ENCODE measurements around the gene CDCA5.

The CDCA5 gene

DNA sequence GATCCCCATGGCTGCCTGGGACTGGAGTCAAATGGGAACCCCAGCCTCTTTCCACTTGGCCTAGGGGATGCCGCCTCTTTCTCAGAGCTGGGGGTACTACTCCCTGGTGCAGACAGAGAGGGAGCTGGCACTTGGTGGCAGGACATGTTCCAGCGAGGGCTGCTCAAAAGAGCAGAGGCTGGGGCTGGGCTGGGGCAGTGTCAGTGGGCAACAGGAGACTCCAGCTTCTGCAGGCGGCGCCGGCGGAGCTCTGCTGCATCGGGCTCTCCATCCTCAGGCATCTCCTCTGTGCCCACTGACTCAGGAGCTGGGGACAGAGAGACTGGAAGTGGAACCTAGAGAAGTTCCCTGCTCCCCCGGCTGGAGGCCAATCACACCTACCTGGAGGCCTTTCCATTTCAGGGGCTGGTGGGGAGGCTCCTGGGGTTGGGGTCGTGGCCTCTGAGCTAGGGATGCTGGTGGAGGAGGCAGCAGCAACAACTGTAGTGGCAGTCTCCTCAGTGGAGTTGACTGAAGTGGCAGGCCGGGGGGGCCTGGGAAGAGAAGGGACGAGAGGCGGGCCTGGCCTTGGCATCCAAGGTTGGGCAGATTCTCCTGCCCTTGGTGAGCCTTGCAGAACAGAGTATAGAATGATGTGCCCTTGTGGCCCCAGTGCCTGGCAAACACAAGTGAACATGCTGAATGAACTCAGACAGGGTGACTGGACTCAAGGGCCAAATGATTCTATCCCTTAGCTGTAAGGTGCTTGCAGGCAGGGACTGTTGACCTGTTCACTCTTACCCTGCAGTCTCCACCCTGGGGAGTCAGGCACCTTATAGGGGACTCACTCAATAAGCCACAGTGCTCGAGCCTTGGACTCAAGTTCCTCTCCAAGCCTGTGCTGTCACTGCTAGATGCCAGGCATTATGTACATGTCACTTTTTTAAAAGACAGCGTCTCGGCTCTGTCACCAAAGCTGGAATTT, 44.6 kb upstream of the CDCA5 start:
- no peak overlapping the region for H3K9ac ChIP-seq (ENCODE audit: low read length)
- peaks cover 35% of the 10 kb centered on the region for H3K79me1 ChIP-seq (replicated peaks; ENCODE audit: low read length, poor library complexity, severe bottlenecking)
- no peaks in the 10 kb centered on the region for H3K27me3 ChIP-seq (ENCODE audit: control insufficient read depth in 1 of 2, insufficient read depth in 1 of 2, low read length in 2 of 2)
- H2BK5ac ChIP-seq (ENCODE audit: low read depth, low read length, poor library complexity, severe bottlenecking), result no peak overlapping the region
- no peak overlapping the region for H4K8ac ChIP-seq (ENCODE audit: low read length)
- no peak for DNase-seq
- no peak overlapping the region for H3K18ac ChIP-seq (ENCODE audit: low read depth in 1 of 2, low read length in 2 of 2)
- no peak overlapping the region for H2BK15ac ChIP-seq (ENCODE audit: low read depth, poor library complexity, severe bottlenecking)
- H2AFZ ChIP-seq (ENCODE audit: low read depth, low read length), result no peak overlapping the region
- no peak overlapping the region for H3K23ac ChIP-seq (ENCODE audit: low read length in 2 of 2)
- no peak overlapping the region for H4K91ac ChIP-seq (ENCODE audit: low read length)
- H3K4me1 ChIP-seq (ENCODE audit: control insufficient read depth, insufficient read depth, low read depth, low read length), result peaks cover 16% of the 10 kb centered on the region
- peaks cover 77 to 90% of the 10 kb centered on the region in 2 experiments for H3K36me3 ChIP-seq (ENCODE audit: control insufficient read depth in 1 of 2, insufficient read depth in 2 of 2, low read depth in 1 of 2, low read length in 2 of 2)
- no peak overlapping the region for H3K4me3 ChIP-seq (ENCODE audit: insufficient read depth in 1 of 2, low read depth in 1 of 2, low read length in 2 of 2)
- H3K14ac ChIP-seq (ENCODE audit: low read length in 2 of 2), result no peak overlapping the region
- no peak overlapping the region for H3K27ac ChIP-seq (ENCODE audit: low read length, poor library complexity, severe bottlenecking)
- no peak overlapping the region for H2BK120ac ChIP-seq (ENCODE audit: low read depth, low read length)
- H2BK12ac ChIP-seq (ENCODE audit: low read length in 2 of 2), result no peak overlapping the region
- H3K4me2 ChIP-seq (ENCODE audit: low read length, poor library complexity, severe bottlenecking), result no peak overlapping the region
- 93% methylated on average over 15 of the region's 15 CpGs for WGBS
- no peaks in the 10 kb centered on the region for H3K9me3 ChIP-seq (ENCODE audit: control insufficient read depth, low read length)
- H3K4ac ChIP-seq (ENCODE audit: low read depth in 1 of 2, low read length in 2 of 2), result no peak overlapping the region
- no peak overlapping the region for H2AK5ac ChIP-seq (ENCODE audit: low read length, severe bottlenecking)

DNA sequence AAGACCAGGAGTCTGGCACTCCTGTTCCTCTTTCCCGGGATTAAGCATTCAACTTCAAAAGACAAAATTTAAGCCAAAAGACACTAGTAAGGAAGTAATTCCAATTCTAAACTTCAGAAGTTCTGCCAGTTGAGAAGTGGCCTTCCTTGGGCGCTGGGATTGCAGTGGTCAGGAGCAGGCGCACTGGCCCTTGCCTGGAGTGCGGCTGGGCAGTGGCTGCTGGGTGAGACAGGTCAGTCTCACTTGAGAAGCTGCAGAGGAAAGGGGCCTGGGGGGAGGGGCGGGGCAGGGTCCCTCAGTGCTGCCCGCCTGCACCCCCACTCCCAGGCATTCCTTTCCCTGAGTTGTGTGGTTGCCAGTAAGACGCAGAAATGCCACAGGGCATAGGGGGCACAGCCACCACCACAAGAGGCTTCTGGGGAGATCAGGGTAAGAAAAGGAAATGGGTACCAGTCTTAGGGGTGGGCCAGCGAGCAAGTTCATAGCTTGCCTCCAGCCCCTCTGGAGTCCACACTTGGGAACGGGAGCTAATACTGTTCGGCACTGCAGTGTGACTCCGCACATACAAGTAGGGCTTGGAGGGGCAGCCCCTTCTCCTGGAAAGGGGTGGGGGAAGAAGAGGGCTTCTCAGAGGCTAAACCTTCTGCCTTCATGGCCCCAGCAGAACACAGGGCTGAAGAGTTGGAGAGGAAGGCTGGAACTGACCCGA, 43.8 kb upstream of the CDCA5 start:
- no peak overlapping the region for H3K27ac ChIP-seq (ENCODE audit: low read length, poor library complexity, severe bottlenecking)
- H2AK5ac ChIP-seq (ENCODE audit: low read length, severe bottlenecking), result no peak overlapping the region
- no peak overlapping the region for H2BK12ac ChIP-seq (ENCODE audit: low read length in 2 of 2)

GRCh38 chr11:65126624-65127274, 42.9 kb upstream of the CDCA5 start:
- Histone ChIP-seq H3K14ac (ENCODE audit: low read length in 2 of 2) (no peak overlapping the region), H2AK5ac (ENCODE audit: low read length, severe bottlenecking) (no peak overlapping the region), H3K4me3 (ENCODE audit: insufficient read depth in 1 of 2, low read depth in 1 of 2, low read length in 2 of 2) (no peak overlapping the region), H3K4me1 (ENCODE audit: control insufficient read depth, insufficient read depth, low read depth, low read length) (peaks cover 2% of the 10 kb centered on the region), H2BK120ac (ENCODE audit: low read depth, low read length) (no peak overlapping the region), H3K23ac (ENCODE audit: low read length in 2 of 2) (no peak overlapping the region), H3K4me2 (ENCODE audit: low read length, poor library complexity, severe bottlenecking) (no peak overlapping the region), H3K36me3 (ENCODE audit: control insufficient read depth in 1 of 2, insufficient read depth in 2 of 2, low read depth in 1 of 2, low read length in 2 of 2) (peaks cover 65 to 76% of the 10 kb centered on the region in 2 experiments), H2BK12ac (ENCODE audit: low read length in 2 of 2) (no peak overlapping the region), H3K9me3 (ENCODE audit: control insufficient read depth, low read length) (no peaks in the 10 kb centered on the region), H3K4ac (ENCODE audit: low read depth in 1 of 2, low read length in 2 of 2) (no peak overlapping the region), H3K27ac (ENCODE audit: low read length, poor library complexity, severe bottlenecking) (no peak overlapping the region), H3K79me1 (replicated peaks; ENCODE audit: low read length, poor library complexity, severe bottlenecking) (peaks cover 32% of the 10 kb centered on the region), H3K18ac (ENCODE audit: low read depth in 1 of 2, low read length in 2 of 2) (no peak overlapping the region), H4K91ac (ENCODE audit: low read length) (no peak overlapping the region), H3K9ac (ENCODE audit: low read length) (peak overlapping the region; percentile 22), H3K27me3 (ENCODE audit: control insufficient read depth in 1 of 2, insufficient read depth in 1 of 2, low read length in 2 of 2) (no peaks in the 10 kb centered on the region), H4K8ac (ENCODE audit: low read length) (no peak overlapping the region), H2BK5ac (ENCODE audit: low read depth, low read length, poor library complexity, severe bottlenecking) (no peak overlapping the region), H2AFZ (ENCODE audit: low read depth, low read length) (no peak overlapping the region), H2BK15ac (ENCODE audit: low read depth, poor library complexity, severe bottlenecking) (no peak overlapping the region)
- 87% methylated on average over 4 of the region's 6 CpGs for WGBS
- DNase-seq, result no peak

More for the DNA sequence above, 43.8 kb upstream of the CDCA5 start:
- Histone ChIP-seq H3K9me3 (ENCODE audit: control insufficient read depth, low read length) (no peaks in the 10 kb centered on the region), H2AFZ (ENCODE audit: low read depth, low read length) (no peak overlapping the region), H3K4ac (ENCODE audit: low read depth in 1 of 2, low read length in 2 of 2) (no peak overlapping the region), H3K23ac (ENCODE audit: low read length in 2 of 2) (no peak overlapping the region), H2BK15ac (ENCODE audit: low read depth, poor library complexity, severe bottlenecking) (no peak overlapping the region), H3K27me3 (ENCODE audit: control insufficient read depth in 1 of 2, insufficient read depth in 1 of 2, low read length in 2 of 2) (no peaks in the 10 kb centered on the region), H4K8ac (ENCODE audit: low read length) (no peak overlapping the region), H3K18ac (ENCODE audit: low read depth in 1 of 2, low read length in 2 of 2) (no peak overlapping the region), H3K4me1 (ENCODE audit: control insufficient read depth, insufficient read depth, low read depth, low read length) (peaks cover 9% of the 10 kb centered on the region), H3K4me3 (ENCODE audit: insufficient read depth in 1 of 2, low read depth in 1 of 2, low read length in 2 of 2) (no peak overlapping the region), H2BK120ac (ENCODE audit: low read depth, low read length) (no peak overlapping the region), H3K79me1 (replicated peaks; ENCODE audit: low read length, poor library complexity, severe bottlenecking) (peaks cover 35% of the 10 kb centered on the region), H3K4me2 (ENCODE audit: low read length, poor library complexity, severe bottlenecking) (no peak overlapping the region), H3K9ac (ENCODE audit: low read length) (no peak overlapping the region), H3K36me3 (ENCODE audit: control insufficient read depth in 1 of 2, insufficient read depth in 2 of 2, low read depth in 1 of 2, low read length in 2 of 2) (peaks cover 74 to 85% of the 10 kb centered on the region in 2 experiments), H3K14ac (ENCODE audit: low read length in 2 of 2) (no peak overlapping the region), H2BK5ac (ENCODE audit: low read depth, low read length, poor library complexity, severe bottlenecking) (no peak overlapping the region), H4K91ac (ENCODE audit: low read length) (no peak overlapping the region)
- DNase-seq, result no peak
- 98% methylated on average over 12 of the region's 12 CpGs for WGBS
